ENCODE measurements around the gene LMNB1.
"Not testable (repeated sequence)": the region's sequence is repeated elsewhere in the genome, so short reads cannot be mapped to it uniquely, and the experiment has no call there.

LMNB1 gene

DNA sequence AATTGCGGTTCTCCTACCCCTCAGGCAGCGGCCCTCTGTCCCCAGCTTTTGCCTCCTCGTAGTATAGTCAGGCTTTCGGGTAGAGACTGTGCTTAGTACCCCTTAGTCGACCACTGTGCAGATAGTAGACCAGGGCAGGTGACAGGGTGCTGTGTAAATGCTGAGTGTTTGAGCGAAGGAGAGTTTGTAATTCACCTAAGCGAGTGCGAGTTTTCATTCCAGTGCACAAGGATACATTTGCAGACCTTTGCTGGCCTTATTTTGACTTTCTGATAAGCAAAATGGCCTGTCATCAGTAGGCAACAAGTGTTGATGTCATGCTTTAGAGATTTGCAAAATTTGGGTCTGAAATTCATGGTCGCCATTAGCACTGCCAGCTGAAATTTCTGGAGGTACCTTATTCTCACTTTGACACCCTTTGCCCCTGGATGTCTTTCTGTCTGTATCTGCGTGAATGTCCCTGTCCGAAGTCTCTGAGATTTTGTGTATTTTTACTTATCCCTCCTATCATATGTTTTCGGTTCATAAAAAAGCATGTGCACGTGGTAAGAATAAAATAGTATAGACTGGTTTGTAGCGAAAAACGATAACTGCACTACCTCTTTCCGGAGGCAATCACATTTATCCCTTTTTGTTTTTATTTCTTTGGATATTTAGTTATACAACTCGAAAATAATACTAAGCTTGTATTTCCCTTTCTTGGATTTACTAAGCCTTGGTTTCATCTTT is 1.9 kb downstream of the LMNB1 start:
- DNase-seq (ENCODE audit: low spot score) = no peak

- no peak for DNase-seq (ENCODE audit: low spot score)
Measured at GRCh38 chr5:126780165-126780827, 3.4 kb downstream of the LMNB1 start.

DNA sequence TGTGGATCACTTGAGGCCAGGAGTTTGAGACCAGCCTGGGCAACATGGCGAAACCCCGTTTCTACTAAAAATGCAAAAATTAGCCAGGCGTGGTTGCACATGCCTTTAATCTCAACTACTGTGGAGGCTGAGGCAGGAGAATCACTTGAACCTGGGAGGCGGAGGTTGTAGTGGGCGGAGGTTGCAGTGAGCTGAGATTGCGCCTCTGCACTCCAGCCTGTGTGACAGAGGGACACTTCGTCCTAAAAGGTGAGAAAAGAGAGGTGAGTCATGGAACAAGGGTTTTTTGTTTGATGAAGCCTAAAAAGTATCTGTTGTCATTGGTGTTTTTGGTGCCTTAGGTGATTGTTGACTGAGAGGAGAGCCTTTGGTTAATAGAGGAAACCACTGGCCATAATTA is 11.5 kb downstream of the LMNB1 start:
- DNase-seq (ENCODE audit: low spot score) = not testable (repeated sequence)

- DNase-seq (ENCODE audit: low spot score) = no peak
Measured at GRCh38 chr5:126793097-126793496, 16.2 kb downstream of the LMNB1 start.

- DNase-seq (ENCODE audit: low spot score) = not testable (repeated sequence)
Measured at GRCh38 chr5:126793648-126794047, 16.7 kb downstream of the LMNB1 start.

DNA sequence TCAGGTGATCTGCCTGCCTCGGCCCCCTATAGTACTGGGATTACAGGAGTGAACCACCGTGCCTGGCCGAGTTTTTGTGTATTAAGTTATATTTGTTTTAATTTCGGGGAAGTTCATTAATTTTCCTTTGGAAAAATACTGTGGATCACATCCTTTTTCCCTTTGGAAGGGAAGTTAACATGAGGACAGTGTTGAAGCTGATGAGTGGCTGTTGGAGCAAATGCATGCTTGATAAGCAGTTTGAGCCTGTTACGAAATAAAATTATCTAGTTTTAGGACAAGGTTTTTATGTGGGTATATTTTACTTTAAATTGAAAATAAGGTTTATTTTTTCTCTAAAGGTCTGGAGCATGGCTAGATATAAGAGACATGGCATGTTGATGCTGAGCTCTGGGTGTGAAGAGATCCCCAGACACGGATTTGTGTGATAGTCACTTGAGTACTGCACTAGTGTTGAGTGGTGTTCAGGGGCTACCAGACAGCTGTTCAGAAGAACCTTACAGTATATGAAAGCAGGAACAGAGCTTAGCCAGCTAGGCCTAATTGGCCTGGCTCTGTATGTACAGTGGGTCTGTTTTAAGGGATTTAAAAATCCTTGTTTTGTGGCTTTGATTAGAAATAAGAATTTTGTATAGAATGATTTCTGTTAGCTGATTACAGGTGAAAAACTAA is 17.4 kb downstream of the LMNB1 start:
- no peak for DNase-seq (ENCODE audit: low spot score)

DNA sequence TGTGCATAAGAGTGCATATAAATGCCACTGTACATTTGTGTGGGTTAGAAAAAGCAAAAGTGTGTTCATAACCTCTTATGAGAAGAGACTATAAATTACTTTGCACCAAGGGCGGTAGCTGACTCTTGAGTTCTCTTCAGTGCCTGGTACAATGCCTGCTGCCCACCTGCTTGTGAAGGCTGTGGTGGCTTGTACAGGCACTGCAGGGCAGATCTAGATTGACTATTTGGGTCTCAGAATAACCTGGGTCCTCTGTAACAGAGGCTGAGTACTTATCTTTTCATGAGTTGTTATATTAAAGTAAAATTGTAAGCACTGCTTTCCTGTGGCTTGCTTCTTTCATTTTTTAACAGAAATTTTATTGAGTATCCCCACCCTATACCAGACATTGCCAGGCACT is 22.8 kb downstream of the LMNB1 start:
- no peak for DNase-seq (ENCODE audit: low spot score)

- no peak for DNase-seq (ENCODE audit: low spot score)
Measured at GRCh38 chr5:126801174-126801991, 24.4 kb downstream of the LMNB1 start.

GRCh38 chr5:126801992-126802294 is 25.0 kb downstream of the LMNB1 start:
- DNase-seq (ENCODE audit: low spot score) = no peak

GRCh38 chr5:126805063-126805462 is 28.1 kb downstream of the LMNB1 start:
- DNase-seq (ENCODE audit: low spot score) = no peak

- no peak for DNase-seq (ENCODE audit: low spot score)
Measured at GRCh38 chr5:126808521-126808988, 31.6 kb downstream of the LMNB1 start.

- DNase-seq (ENCODE audit: low spot score) = no peak
Measured at GRCh38 chr5:126809916-126810315, 33.0 kb downstream of the LMNB1 start.

- DNase-seq (ENCODE audit: low spot score) = no peak
Measured at GRCh38 chr5:126810596-126811380, 33.9 kb downstream of the LMNB1 start.

DNA sequence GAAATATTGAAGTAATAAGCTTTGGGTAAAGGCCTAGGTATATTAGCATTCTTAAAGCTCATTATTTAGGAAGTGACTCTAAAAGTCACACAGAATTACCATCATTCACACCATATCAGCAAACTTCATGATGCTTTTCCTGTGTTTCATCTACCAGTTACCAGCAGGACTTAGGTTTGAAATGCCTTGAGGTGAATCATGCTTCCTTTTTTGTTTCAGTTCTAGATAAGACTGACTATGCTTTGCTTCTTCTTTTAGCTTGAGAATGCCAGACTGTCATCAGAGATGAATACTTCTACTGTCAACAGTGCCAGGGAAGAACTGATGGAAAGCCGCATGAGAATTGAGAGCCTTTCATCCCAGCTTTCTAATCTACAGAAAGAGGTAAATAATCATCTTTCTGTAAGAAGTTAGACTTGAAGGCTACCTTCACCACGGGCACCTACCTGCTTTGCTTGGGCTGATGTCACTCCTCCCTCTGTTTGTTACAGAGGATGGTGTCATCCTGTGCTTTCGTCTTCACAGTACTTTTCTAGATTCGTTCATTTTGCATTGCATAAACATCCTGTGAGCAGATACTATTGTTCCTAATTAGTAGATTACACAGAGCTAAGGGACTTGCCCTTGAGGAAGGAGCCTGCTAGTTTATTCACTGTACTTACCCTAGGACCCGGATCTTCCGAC is 34.7 kb downstream of the LMNB1 start:
- no peak for DNase-seq (ENCODE audit: low spot score)

DNA sequence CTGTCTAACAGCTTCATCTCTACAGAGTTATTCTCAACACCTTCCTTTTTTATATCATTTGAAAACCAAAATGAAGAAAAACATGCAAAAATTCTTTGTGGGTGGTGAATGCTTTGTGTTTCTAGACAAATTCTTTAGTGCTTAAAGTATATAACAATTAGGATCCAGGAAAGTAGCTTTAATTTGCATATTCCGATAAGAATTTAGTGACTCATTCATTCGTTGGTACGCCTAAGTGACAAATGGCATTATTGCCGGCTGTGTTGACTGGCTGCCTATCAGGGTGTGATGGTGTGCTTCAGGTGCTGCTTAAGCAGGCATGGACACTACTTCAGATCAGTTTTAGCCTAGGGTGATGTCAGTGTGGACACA is 35.2 kb downstream of the LMNB1 start:
- no peak for DNase-seq (ENCODE audit: low spot score)

DNA sequence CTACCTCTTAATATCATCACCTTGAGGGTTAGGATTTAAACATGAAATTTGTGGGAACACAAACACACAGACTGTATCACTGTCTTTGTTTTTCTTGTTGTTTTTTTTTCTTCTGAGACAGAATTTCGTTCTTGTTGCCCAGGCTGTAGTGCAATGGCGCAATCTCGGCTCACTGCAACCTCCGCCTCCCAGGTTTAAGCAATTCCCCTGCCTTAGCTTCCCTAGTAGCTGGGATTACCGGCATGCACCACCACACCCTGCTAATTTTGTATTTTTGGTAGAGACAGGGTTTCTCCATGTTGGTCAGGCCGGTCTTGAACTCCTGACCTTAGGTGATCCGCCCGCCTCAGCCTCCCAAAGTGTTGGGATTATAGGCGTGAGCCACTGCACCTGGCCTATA is 36.9 kb downstream of the LMNB1 start:
- DNase-seq (ENCODE audit: low spot score) = not testable (repeated sequence)

DNA sequence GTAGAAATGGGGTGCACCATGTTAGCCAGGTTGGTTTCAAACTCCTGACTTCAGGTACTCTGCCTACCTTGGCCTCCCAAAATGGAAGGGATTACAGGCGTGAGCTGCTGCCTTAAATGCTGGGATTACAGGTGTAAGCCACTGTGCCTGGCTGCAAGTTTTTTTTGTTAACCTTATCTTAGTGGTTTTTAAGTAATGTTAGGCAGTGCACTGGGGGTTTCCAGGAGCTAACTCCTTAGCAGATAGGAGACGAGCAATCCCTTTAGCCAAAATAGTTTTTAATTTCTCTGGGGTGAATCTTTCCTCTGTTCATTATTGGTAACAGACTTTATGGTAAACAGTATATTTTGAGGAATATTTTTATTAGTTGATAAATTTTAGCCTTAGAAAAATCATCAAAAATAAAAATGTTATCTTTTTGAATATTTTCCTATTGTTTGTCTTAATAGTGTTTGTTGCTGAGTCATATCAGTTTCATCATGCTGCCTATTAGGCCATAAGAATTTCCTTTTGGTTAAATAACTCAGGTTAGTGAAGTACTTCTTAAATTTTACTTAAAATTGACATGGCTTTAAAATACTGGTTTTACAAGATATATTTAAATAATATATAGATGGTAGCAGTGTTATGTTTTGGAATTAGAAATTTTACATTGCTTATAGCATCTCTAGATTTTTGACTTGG is 37.9 kb downstream of the LMNB1 start:
- no peak for DNase-seq (ENCODE audit: low spot score)

DNA sequence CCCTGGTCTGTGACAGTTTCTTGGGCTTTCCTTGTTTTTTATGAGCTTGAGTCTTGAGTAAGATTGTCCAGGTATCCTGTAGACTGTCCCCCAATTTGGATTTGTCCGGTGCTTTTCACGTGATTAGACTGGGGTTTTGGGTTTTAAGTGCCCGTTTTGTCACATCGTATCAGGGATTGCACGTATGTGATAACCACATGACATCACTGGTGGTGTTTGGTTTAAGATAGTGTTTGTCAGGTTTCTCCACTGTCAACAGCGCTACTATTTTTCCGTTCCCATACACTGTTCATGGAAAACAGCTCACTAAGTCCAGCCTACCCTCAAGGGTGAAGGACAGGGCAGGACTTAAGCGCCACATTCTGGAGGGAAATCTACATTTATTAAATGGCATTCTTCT is 39.7 kb downstream of the LMNB1 start:
- no peak for DNase-seq (ENCODE audit: low spot score)

GRCh38 chr5:126818736-126819135 is 41.8 kb downstream of the LMNB1 start:
- no peak for DNase-seq (ENCODE audit: low spot score)

GRCh38 chr5:126819253-126819652 is 42.3 kb downstream of the LMNB1 start:
- no peak for DNase-seq (ENCODE audit: low spot score)
